WERI-Rb-1 (cell line): Measurements from ENCODE around the gene PMCH.
"Not testable (repeated sequence)": the region's sequence is repeated elsewhere in the genome, so short reads cannot be mapped to it uniquely, and the experiment has no call there.

Experiments
- DNase-seq: peaks from one replicate; pipeline ENCODE4 v3.0.0-alpha.2; 2020
- H3K27ac ChIP-seq: fragments of 250-450 bp; sonication (Bioruptor Pico); 2 replicates; pipeline ENCODE4 v1.5.1; 2020; ENCODE audit warnings: mild to moderate bottlenecking, moderate library complexity
- H3K27me3 ChIP-seq: fragments of 250-450 bp; sonication (Bioruptor Pico); 2 replicates; pipeline ENCODE4 v1.5.1; 2021; ENCODE audit warnings: mild to moderate bottlenecking, low read depth, moderate library complexity; ENCODE audit not compliant: insufficient read depth, severe bottlenecking
- H3K36me3 ChIP-seq: fragments of 250-450 bp; sonication (Bioruptor Pico); 2 replicates; pipeline ENCODE4 v1.5.1; 2020; ENCODE audit warnings: mild to moderate bottlenecking, moderate library complexity
- H3K4me3 ChIP-seq: 2 replicates; pipeline ENCODE4 v1.5.1; 2011; ENCODE audit warnings: low read depth, mild to moderate bottlenecking, control low read depth, low read length
- H3K9me3 ChIP-seq: fragments of 250-450 bp; sonication (Bioruptor Pico); 2 replicates; pipeline ENCODE4 v1.5.1; 2021; ENCODE audit warnings: mild to moderate bottlenecking, moderate library complexity; ENCODE audit not compliant: severe bottlenecking
- TF ChIP-seq, protein P1 (sequence below): IDR thresholded peaks from 2 replicates; pipeline ENCODE4 v1.5.1; 2011; ENCODE audit warnings: low read depth, mild to moderate bottlenecking, control low read depth, inconsistent platforms, low read length

The PMCH gene

DNA sequence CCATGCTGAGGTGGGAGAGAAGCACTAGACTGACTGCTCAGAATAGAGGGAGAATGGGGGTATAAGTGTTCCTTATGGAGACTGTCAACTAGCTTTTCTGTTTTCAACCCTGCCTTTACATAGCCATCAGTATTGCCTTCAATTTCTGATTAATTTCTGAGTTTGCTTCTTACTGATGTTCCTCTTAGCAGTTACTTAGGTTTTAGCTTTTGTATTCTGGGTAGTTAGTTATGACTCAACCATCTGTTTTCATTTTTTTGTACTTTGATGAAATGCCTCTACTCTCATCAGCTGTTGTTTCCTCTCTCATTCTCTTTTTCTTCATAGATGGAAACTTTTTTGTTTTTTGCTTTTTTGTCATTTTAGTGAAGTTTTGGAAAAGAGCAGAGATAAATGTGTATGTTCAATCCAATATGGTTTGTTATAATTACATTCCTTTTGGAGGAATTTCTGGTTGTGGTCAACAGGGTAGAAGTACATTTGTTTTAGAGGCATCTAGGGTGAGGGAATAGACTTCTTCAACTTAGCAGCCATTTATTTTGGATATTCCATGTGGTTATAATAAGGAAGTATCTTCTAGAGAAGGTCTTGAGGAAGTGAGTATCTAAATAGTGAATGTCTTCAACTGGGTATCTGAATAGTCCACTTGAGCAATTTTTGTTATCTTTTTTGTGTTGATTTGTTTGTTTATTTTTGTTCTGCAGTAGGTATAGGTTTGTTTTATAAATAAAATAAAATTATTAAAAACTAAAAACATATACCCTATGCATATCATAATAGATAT, 29.6 kb downstream of the PMCH start:
- Histone ChIP-seq H3K27ac (no peak overlapping the region), H3K9me3 (no peaks in the 10 kb centered on the region), H3K4me3 (no peak overlapping the region), H3K36me3 (peaks cover 3% of the 10 kb centered on the region; the same call in 1 of the 2 replicates), H3K27me3 (no peaks in the 10 kb centered on the region)
- TF ChIP-seq, protein P1, sequence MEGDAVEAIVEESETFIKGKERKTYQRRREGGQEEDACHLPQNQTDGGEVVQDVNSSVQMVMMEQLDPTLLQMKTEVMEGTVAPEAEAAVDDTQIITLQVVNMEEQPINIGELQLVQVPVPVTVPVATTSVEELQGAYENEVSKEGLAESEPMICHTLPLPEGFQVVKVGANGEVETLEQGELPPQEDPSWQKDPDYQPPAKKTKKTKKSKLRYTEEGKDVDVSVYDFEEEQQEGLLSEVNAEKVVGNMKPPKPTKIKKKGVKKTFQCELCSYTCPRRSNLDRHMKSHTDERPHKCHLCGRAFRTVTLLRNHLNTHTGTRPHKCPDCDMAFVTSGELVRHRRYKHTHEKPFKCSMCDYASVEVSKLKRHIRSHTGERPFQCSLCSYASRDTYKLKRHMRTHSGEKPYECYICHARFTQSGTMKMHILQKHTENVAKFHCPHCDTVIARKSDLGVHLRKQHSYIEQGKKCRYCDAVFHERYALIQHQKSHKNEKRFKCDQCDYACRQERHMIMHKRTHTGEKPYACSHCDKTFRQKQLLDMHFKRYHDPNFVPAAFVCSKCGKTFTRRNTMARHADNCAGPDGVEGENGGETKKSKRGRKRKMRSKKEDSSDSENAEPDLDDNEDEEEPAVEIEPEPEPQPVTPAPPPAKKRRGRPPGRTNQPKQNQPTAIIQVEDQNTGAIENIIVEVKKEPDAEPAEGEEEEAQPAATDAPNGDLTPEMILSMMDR: no peak
- DNase-seq: no peak

DNA sequence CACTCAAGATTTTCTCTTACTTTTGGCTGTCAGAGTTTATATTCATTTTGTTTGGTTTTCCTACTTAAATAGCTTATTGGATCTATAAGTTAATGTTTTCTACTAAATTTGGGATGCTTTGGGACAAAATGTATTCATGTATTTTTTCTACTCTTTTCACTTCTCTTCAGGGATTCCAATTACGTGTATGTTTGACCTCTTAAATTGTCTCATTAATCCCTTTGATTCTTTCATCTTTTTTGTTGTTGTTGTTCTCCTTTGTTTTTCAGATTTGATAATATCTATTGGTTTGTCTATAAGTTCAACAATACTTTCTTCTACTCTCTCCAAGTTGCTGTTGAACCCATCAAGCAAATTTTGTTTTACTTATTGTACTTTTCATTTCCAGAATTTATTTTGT, 34.2 kb downstream of the PMCH start:
- Histone ChIP-seq H3K9me3 (no peaks in the 10 kb centered on the region), H3K27me3 (no peaks in the 10 kb centered on the region), H3K36me3 (no peaks in the 10 kb centered on the region), H3K4me3 (no peak overlapping the region), H3K27ac (no peak overlapping the region)
- no peak for DNase-seq
- TF ChIP-seq, protein P1: no peak

DNA sequence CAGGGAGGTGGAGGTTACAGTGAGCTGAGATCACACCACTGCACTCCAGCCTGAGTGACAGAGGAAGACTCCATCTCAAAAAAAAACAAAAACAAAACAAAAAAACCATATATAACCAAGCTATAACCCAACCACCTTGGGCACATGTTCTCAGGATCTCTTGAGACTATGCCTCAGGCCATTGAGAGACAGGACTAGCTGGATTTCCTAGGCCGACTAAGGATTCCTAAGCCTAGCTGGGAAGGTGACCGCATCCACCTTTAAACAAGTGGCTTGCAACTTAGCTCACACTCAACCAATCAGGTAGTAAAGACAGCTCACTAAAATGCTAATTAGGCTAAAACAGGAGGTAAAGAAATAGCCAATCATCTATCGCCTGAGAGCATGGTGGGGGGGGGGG, 42.4 kb downstream of the PMCH start:
- not testable (repeated sequence) for H3K36me3 ChIP-seq, H3K27ac ChIP-seq, H3K27me3 ChIP-seq, H3K4me3 ChIP-seq, H3K9me3 ChIP-seq, DNase-seq

DNA sequence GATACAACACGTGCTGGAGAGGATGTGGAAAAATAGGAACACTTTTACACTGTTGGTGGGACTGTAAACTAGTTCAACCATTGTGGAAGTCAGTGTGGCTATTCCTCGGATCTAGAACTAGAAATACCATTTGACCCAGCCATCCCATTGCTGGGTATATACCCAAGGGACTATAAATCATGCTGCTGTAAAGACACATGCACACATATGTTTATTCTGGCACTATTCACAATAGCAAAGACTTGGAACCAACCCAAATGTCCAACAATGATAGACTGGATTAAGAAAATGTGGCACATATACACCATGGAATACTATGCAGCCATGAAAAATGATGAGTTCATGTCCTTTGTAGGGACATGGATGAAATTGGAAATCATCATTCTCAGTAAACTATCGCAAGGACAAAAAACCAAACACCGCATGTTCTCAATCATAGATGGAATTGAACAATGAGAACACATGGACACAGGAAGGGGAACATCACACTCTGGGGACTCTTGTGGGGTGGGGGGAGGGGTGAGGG, 50.5 kb downstream of the PMCH start:
- H3K27me3 ChIP-seq, H3K9me3 ChIP-seq, DNase-seq, H3K36me3 ChIP-seq, H3K4me3 ChIP-seq, H3K27ac ChIP-seq: not testable (repeated sequence)
